Amygdala (tissue), 56 donors: ENCODE measurements around the gene UGT2B15.
"Not testable (repeated sequence)": the region's sequence is repeated elsewhere in the genome, so short reads cannot be mapped to it uniquely, and the experiment has no call there.

Source experiments
- DNase-seq, 56 donors: peaks; one replicate each; lab custom pipeline; 2025; lab: John Stamatoyannopoulos, UW

UGT2B15 gene

DNA sequence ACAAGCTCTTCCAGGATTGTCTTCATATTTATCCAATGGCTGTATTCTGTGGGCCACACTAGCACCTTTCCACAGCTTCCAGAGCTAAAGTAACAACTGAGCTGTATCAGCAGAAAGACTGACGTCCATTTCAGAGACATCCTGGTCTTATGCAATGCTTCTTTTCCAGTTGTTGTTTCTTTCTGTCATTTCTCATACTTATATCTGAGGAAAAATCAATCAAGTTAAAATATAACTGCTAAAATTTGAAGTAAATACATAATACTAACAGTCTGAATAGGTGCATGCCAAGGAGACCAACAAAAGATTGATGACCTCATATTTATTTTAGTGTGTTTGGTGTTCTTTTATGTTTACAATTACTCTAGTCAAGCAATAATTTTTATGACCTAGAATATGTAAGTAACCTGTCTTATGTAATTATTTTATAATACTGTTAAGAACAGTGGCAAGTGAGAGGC lies at the start of gene UGT2B15:
Gene UGT2B15, minus strand, starts transcription at position 174 of the 461 bp plus-strand sequence. Its CDS starts 34 bp downstream, at position 140.
- DNase-seq: not testable (repeated sequence)

- no peak for DNase-seq
Observed at GRCh38 chr4:68719075-68719473, 48.6 kb upstream of the UGT2B15 start.

DNA sequence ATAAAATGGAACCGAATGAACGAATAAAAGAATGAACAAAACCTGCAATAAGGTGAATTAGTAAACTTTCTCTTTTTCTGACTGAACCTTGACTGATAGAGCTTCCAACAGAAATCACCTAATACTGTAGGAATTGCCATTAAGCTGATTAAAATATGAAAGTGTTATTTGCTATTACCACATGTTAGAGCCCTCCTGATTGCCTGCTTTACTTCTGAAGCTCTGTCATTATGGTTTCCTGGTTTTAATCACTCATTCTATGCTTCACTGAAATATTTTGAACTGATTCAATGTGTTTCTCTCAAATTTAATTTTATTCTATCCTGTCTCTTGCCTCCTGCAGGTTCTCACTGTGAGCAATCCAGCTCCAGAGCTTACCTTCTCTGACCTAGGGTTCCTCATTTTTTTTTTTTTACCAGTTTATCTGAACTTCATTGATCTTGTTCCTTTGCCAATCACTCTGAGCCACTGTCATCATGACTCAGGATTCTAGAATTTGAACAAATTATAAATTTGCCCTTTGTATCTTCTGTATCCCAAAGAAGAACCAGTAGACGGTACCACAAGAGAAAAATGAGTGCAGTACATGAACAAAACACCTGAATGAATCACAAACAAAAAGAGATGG lies 48.1 kb upstream of the UGT2B15 start:
- no peak for DNase-seq

GRCh38 chr4:68717999-68718398 lies 47.5 kb upstream of the UGT2B15 start:
- DNase-seq: no peak

DNA sequence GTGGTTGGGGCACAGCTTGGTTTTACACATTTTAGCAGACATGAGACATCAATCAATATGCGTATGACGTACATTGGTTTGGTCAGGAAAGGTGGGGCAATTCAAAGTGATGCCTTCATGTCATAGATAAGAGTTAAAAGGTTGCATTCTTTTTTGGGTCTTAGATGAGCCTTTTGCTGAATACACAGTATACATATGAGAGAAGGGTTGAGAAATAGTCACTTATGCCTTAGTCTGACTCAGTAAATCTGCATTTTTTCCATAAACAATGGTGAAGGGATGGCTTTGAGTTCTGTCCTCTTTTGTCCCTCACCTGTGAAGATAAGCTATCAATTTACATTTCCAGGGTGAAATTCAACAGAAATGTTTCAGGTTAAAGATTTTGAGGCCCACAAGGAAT lies 43.9 kb upstream of the UGT2B15 start:
- no peak for DNase-seq

DNA sequence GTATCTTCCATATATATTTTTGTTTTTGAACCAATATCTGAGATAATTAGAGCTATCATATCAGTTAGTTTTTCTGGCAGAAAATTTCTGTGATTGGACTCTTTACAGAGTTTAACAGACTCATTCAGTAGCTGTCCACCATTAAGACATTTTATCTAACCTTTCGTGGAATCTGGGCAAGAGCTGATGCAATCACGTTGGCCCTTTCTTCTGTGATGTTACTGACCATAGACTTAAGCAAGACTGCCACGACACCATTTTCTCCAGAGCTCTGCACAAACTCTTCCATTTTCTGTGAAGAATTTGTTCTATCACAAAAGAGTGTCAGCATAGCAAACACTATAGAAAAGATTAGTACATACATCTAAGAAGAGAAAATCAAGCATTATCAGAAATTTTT lies 41.8 kb upstream of the UGT2B15 start:
- DNase-seq: no peak

GRCh38 chr4:68708566-68708965 lies 38.1 kb upstream of the UGT2B15 start:
- no peak for DNase-seq

- DNase-seq: not testable (repeated sequence)
Observed at GRCh38 chr4:68703168-68703567, 32.7 kb upstream of the UGT2B15 start.

- no peak for DNase-seq
Observed at GRCh38 chr4:68700152-68700551, 29.7 kb upstream of the UGT2B15 start.

DNA sequence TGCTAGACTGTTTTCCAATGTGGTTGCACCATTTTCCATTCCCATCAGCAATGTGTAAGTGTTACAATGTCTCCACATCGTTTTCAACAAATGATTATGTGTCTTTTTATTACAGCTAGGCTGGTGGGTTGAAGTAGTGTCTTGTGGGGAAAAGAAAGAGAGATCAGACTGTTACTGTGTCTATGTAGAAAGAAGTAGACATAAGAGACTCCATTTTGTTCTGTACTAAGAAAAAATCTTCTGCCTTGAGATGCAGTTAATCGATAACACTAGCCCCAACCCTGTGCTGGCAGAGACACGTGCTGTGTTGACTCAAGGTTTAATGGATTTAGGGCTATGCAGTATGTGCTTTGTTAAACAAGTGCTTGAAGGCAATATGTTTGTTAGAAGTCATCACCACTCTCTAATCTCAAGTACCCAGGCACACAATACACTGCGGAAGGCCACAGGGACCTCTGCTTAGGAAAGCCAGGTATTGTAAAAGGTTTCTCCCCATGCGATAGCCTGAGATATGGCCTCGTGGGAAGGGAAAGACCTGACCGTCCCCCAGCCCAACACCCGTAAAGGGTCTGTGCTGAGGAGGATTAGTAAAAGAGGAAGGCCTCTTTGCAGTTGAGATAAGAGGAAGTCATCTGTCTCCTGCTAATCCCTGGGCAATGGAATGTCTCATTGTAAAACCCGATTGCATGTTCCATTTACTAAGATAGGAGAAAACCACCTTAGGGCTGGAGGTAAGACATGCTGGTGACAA lies 23.0 kb upstream of the UGT2B15 start:
- no peak for DNase-seq

GRCh38 chr4:68691186-68691585 lies 20.7 kb upstream of the UGT2B15 start:
- DNase-seq: no peak

GRCh38 chr4:68683034-68683433 lies 12.6 kb upstream of the UGT2B15 start:
- no peak for DNase-seq

DNA sequence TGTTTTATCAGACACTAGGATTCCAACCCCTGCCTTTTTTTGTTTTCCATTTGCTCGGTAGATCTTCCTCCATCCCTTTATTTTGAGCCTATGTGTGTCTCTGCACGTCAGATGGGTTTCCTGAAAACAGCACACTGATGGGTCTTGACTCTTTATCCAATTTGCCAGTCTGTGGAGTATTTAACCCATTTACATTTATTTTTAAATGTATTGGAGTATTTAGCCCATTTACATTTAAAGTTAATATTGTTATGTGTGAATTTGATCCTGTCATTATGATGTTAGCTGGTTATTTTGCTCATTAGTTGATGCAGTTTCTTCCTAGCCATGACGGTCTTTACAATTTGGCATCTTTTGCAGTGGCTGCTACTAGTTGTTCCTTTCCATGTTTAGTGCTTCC lies 10.8 kb upstream of the UGT2B15 start:
- DNase-seq: not testable (repeated sequence)

GRCh38 chr4:68673143-68673542 lies 2.7 kb upstream of the UGT2B15 start:
- no peak for DNase-seq

- not testable (repeated sequence) for DNase-seq
Observed at GRCh38 chr4:68671217-68671616, 765 bp upstream of the UGT2B15 start.

- not testable (repeated sequence) for DNase-seq
Observed at GRCh38 chr4:68668537-68669163, 1.8 kb downstream of the UGT2B15 start.

- not testable (repeated sequence) for DNase-seq
Observed at GRCh38 chr4:68667551-68667950, 2.9 kb downstream of the UGT2B15 start.

- not testable (repeated sequence) for DNase-seq
Observed at GRCh38 chr4:68664721-68665120, 5.7 kb downstream of the UGT2B15 start.

DNA sequence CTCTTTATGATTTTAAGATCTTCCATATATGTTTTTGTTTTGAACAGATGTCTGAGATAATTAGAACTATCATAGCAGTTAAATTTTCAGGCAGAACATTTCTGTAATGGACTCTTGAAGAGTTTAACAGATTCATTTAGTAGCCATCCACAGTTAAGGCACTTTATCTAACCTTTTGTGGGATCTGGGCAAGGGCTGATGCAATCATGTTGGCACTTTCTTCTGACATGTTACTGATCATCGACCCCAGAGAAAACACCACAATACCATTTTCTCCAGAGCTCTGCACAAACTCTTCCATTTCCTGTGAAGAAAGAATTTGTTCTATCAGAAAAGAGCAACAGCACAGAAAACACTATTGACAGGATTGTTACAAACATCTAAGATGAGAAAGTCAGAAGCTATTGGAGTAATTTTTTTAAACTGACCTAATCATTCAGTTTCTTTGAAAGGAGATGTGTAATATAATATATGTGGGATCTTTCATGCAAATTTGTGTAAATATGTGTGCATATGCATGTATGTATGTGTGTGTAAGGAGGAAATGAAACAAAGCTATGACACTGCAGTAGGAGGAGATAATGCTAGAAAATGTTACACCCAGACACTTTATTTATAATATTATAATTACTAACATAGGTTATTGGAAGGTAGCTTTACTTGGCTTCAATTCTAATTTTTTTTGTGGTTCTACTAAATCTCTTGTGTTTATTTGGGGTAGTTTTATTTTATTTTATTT lies 7.4 kb downstream of the UGT2B15 start:
- DNase-seq: not testable (repeated sequence)

- no peak for DNase-seq
Observed at GRCh38 chr4:68658672-68659071, 11.8 kb downstream of the UGT2B15 start.
